IPS-18c (cell line): Measurements from ENCODE around the gene USP37.

Experiments used
- H3K4me3 ChIP-seq: 2 replicates; pipeline ENCODE4 v1.7.0; 2013; ENCODE audit warnings: low read depth, mild to moderate bottlenecking, low read length, moderate library complexity; ENCODE audit not compliant: insufficient read depth
- H3K9me3 ChIP-seq: one replicate; pipeline ENCODE4 v1.6.1; 2013; ENCODE audit warnings: mild to moderate bottlenecking, low read length, moderate library complexity; ENCODE audit not compliant: control insufficient read depth, insufficient read depth

Gene USP37, protein sequence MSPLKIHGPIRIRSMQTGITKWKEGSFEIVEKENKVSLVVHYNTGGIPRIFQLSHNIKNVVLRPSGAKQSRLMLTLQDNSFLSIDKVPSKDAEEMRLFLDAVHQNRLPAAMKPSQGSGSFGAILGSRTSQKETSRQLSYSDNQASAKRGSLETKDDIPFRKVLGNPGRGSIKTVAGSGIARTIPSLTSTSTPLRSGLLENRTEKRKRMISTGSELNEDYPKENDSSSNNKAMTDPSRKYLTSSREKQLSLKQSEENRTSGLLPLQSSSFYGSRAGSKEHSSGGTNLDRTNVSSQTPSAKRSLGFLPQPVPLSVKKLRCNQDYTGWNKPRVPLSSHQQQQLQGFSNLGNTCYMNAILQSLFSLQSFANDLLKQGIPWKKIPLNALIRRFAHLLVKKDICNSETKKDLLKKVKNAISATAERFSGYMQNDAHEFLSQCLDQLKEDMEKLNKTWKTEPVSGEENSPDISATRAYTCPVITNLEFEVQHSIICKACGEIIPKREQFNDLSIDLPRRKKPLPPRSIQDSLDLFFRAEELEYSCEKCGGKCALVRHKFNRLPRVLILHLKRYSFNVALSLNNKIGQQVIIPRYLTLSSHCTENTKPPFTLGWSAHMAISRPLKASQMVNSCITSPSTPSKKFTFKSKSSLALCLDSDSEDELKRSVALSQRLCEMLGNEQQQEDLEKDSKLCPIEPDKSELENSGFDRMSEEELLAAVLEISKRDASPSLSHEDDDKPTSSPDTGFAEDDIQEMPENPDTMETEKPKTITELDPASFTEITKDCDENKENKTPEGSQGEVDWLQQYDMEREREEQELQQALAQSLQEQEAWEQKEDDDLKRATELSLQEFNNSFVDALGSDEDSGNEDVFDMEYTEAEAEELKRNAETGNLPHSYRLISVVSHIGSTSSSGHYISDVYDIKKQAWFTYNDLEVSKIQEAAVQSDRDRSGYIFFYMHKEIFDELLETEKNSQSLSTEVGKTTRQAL

DNA sequence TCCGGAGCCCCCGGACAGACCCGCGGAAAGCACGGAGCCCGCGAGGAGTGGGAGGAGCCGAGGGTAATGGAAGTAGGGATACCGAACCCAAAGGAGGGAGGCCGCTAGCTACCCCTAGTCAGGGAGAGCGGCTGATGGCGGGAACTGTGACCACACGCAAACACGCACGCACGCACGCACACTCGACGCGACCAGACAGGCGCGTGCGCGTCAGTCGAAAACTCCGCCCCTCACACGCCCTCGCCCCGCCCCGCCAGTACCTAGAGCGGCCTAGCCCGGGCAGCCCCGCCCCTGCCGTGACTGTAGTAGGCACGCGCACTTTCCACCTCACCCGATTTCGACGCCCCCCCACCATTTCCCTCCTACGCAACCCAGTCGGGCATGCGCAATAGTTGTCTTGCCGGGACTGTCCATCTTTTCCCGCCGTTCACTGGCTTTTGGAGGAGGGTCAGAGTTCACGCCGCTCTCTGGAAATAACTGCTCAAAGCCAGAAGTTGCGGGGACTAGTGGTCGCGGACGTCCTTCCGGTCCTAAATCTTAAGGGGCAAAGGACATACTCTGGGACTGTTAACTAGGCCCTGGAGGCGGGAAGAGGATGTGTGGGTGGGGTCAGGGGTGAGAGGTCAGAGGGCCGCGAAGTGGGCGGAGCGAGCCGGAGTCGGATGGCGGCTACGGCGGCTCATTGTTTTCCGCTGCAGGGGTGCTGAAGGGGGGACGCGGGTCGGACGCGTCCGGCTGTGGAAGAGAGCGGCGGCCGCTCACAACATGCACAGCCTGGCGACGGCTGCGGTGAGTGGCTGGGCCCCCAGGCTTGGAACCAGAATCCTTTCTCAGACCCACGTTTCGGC lies at the start of gene USP37, which contains the start of gene CNOT9:
Gene USP37 (minus strand): TSS at position 162 of the 848 bp plus-strand sequence. CDS start 9,698 bp downstream, outside the sequence.
Gene CNOT9 (plus strand): TSS at position 650 of the 848 bp plus-strand sequence. CDS start 116 bp downstream, at position 766.
- no peaks in the 10 kb centered on the region for H3K9me3 ChIP-seq
- peak within 1 kb of the TSS; percentile 95 for H3K4me3 ChIP-seq

DNA sequence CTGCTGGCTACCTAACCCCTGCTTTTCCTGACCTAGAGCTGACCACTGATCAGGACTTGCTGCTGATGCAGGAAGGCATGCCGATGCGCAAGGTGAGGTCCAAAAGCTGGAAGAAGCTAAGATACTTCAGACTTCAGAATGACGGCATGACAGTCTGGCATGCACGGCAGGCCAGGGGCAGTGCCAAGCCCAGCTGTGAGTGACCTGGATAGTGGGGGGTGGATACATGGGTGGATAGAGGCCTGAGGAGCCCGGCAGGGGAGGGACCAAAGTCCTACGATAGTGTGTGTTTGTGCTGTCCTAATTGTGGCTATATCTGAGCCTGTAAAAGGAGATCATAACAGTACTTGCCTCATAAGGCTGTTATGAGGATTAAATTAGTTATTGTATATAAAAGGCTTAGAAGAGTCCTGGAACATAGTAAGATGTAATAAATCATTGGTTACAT lies 47.7 kb upstream of the USP37 start:
- H3K4me3 ChIP-seq = no peak overlapping the region

GRCh38 chr2:218607436-218608115 lies 39.4 kb upstream of the USP37 start, which contains the start of gene PLCD4:
PLCD4 (plus strand) TSS chr2:218607899; CDS start chr2:218615740, 7,841 bp downstream.
- no peak within 1 kb of the TSS for H3K4me3 ChIP-seq
- no peaks in the 10 kb centered on the region for H3K9me3 ChIP-seq

More for the DNA sequence above, 47.7 kb upstream of the USP37 start:
- H3K9me3 ChIP-seq = no peaks in the 10 kb centered on the region

- H3K4me3 ChIP-seq = no peak overlapping the region
These were observed 37.3 kb upstream of the USP37 start for GRCh38 chr2:218605432-218605831.

GRCh38 chr2:218585541-218585940 lies 17.4 kb upstream of the USP37 start:
- Histone ChIP-seq H3K4me3 (no peak overlapping the region), H3K9me3 (no peaks in the 10 kb centered on the region)

More at GRCh38 chr2:218605432-218605831, 37.3 kb upstream of the USP37 start:
- H3K9me3 ChIP-seq = no peaks in the 10 kb centered on the region

DNA sequence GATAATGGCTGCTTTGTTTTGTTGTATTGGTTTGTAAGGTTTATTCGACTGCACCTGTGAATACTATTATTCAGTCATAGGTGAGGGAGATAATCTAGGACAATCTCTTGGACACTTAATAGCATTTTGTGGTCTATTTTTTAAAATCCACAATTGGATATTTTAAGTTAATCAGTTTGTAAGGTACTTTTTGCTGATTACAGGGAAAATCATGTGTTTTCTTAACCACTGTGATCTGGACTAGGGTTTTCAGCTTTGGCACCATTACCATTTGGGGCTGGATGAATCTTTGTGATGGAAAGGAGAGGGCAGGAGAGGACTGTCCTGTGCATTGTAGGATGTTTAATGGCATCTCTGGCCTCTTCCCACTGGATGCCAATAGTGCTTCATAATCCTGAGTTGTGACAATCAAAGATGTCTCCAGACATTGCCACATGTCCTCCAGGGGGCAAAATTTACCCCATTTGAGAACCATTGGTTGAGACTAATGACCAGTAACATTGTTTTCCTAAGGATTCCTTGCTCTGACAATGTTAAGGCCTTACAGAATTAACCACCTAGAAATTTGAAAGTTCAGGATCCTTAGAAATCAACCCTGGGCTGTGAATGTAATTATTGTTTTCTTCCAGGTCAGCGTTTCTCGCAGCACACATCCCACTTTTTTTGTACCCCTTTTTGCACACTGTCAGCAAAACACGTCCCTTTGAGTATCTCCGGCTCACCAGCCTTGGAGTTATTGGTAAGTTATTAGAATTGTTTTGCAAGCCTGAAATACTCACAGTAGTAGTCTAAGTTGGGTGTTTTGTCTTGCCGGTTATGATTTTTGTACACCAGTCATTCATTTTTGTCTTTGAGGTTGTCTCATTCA lies 16.1 kb upstream of the USP37 start:
- Histone ChIP-seq H3K9me3 (no peaks in the 10 kb centered on the region), H3K4me3 (no peak overlapping the region)

- Histone ChIP-seq H3K9me3 (no peaks in the 10 kb centered on the region), H3K4me3 (no peak overlapping the region)
These were observed 13.9 kb upstream of the USP37 start for GRCh38 chr2:218582076-218582475.

DNA sequence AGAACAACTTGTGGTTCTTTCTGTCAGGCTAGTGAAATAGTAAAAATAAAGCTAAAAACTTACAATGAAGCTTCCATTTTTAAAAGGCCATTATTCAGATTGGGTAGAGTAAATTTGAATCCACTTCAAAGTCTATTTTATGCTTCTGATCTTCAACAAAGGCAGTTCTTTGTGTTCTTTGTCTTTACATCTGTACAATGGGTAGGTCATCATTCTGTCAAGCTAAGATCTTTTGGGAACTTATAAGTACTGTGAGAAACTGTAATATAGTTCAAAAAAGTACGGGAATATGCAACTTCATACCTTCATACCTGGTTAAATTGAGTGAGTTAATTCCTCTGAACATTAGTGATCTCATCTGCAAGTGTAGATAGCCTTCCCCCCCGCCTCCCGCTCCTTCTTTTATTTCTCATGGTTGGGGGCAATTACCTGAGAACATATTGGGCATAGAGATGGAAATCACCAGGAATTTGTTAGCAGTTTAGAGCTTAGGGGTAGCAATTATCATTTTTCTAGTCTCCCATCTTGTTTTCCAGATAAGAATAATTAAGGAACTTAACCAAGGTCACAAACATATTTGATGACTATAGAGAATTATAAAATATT lies 10.2 kb upstream of the USP37 start:
- no peaks in the 10 kb centered on the region for H3K9me3 ChIP-seq
- H3K4me3 ChIP-seq = no peak overlapping the region

DNA sequence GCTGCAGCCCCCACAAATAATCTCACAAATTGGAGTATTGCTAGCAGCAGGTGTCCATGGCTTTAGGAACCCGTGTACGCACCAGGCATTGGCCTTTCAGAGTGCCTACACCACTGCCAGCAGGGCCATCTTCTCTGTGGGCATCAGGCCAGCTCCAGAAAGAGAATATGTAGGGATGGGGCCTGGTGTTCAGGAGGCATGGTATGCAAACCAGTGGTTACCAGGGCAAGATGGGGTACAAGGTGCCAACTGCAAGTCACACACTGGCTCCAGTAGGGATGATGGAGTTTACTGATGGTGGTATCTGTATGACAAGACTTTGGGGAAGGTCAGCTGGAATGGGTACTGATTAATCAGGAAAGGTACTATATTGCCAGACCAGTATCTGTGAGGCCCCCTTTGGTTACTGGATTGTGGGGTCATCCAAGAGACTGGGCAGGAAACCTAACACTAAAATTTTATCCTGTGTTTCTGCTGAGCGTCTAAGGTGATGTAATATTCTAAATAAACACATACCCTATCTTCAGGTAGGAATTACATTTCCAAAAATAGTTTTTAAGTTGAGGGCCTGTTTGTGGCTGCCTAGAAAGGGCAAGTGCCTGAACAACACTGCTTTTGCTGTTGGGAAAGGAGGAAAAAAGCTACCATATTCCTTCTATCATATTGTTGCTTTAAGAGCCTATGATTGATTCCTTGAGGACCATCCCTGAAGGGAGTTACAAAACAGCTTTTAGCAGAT lies 9.5 kb upstream of the USP37 start:
- H3K9me3 ChIP-seq = no peaks in the 10 kb centered on the region

GRCh38 chr2:218576854-218577253 lies 8.7 kb upstream of the USP37 start:
- H3K9me3 ChIP-seq = no peaks in the 10 kb centered on the region
- no peak overlapping the region for H3K4me3 ChIP-seq

More for the DNA sequence above, 9.5 kb upstream of the USP37 start:
- H3K4me3 ChIP-seq = no peak overlapping the region

GRCh38 chr2:218570850-218571249 lies 2.7 kb upstream of the USP37 start:
- Histone ChIP-seq H3K4me3 (no peak overlapping the region), H3K9me3 (no peaks in the 10 kb centered on the region)

DNA sequence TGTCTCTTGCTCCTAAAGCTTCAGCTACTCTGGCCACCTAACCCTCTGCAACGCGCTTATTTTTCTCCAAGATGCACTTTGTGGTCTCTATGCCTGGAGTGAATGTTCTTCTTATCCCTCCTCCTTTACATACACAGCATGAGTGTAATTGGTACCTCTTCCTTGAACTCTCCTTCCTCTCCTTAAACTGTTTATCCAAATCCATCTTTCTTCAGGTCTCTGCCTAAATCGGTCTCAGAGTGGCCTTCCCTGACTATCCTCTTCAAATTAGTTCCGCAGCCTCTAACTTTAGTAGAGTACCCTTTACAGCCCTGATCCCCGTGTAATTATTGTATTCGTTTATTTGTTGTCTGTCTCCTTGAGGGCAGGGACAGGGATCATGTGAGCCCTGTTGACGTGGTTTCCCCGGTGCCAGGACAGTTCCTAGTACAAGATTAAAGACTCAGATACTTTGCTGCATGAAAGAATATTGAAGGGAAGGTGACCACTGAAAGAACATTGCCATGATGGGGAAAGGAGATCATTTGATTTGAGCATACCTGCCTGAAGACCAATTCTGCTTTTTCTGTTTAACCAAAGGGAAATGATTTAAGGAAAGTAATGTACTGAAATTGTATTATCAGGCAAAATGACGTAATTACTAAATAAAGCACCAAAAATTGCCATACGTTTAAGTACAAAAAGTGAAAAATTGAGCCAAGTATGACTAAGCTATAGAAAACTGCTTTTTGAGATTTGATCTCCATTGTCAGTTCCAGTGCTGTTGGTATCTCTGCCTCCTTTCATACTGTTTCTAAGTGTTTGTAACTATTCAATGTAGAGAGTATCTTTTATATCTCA lies 1.7 kb upstream of the USP37 start:
- peak overlapping the region; percentile 95 for H3K4me3 ChIP-seq

GRCh38 chr2:218569038-218569431 lies 884 bp upstream of the USP37 start:
- H3K4me3 ChIP-seq = peak overlapping the region; percentile 95
- no peaks in the 10 kb centered on the region for H3K9me3 ChIP-seq

More for the DNA sequence above, 1.7 kb upstream of the USP37 start:
- H3K9me3 ChIP-seq = no peaks in the 10 kb centered on the region

DNA sequence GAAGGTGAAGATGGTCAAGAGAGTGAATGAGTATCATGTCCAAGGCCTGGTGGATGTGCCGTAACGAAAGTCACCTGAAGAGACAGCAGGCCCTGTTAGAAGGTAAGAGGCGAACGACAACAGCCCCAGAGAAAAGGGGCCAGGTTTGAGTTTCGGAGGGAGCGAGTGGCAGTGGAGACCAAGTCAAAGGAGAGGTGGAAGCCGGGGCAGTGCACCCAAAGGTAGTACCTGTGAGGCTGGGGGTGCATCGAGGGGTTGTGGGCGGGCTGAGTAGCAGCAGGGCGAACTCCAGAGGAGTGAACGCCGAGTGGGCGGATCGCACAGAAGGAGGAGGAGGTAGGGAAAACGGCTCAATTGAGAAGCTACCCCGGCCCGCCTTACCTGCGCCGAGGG lies 358 bp downstream of the USP37 start:
- no peaks in the 10 kb centered on the region for H3K9me3 ChIP-seq

More for the DNA sequence above, 358 bp downstream of the USP37 start:
- H3K4me3 ChIP-seq = peak overlapping the region; percentile 95
